Osteoblast (primary cell): ENCODE data around the gene FMC1. TPM values are rescaled to one million over a fixed set of nuclear protein-coding genes. Genes with fewer than 3 reads are reported as not detected.

Source experiments
- DNase-seq: peaks from one replicate; pipeline ENCODE4 v3.0.0; 2011; ENCODE audit warnings: low spot score, mixed read lengths; ENCODE audit not compliant: insufficient read length; ENCODE audit errors: missing footprints
- H2AFZ ChIP-seq: 2 replicates; pipeline ENCODE4 v1.6.0; 2011; ENCODE audit warnings: mild to moderate bottlenecking, low read length
- H3K27ac ChIP-seq: 2 replicates; pipeline ENCODE4 v1.5.1; 2011; ENCODE audit warnings: mild to moderate bottlenecking, low read depth, low read length, moderate library complexity
- H3K27me3 ChIP-seq: 2 replicates; pipeline ENCODE4 v1.6.0; 2012; ENCODE audit warnings: mild to moderate bottlenecking, control low read depth, inconsistent platforms, low read length, moderate library complexity; ENCODE audit not compliant: insufficient read depth
- H3K36me3 ChIP-seq: 2 replicates; pipeline ENCODE4 v1.5.1; 2011; ENCODE audit warnings: mild to moderate bottlenecking, low read length, control low read depth, moderate library complexity; ENCODE audit not compliant: insufficient read depth
- H3K4me1 ChIP-seq: 2 replicates; pipeline ENCODE4 v1.5.1; 2011; ENCODE audit warnings: mild to moderate bottlenecking, low read length, control low read depth, moderate library complexity; ENCODE audit not compliant: insufficient read depth
- H3K4me2 ChIP-seq: 2 replicates; pipeline ENCODE4 v1.6.0; 2011; ENCODE audit warnings: mild to moderate bottlenecking, low read length; ENCODE audit not compliant: insufficient read depth
- H3K4me3 ChIP-seq: fragments of 200-600 bp; sonication (generic); 3 replicates; pipeline ENCODE4 v1.5.1; 2012; ENCODE audit warnings: mild to moderate bottlenecking, low read length, inconsistent platforms; ENCODE audit not compliant: insufficient read depth
- H3K79me2 ChIP-seq: 2 replicates; pipeline ENCODE4 v1.6.0; 2012; ENCODE audit warnings: mild to moderate bottlenecking, low read length, control low read depth, inconsistent platforms; ENCODE audit not compliant: insufficient read depth
- H3K9me3 ChIP-seq: 2 replicates; pipeline ENCODE4 v1.5.1; 2011; ENCODE audit warnings: low read depth, low read length, control low read depth
- H4K20me1 ChIP-seq: 2 replicates; pipeline ENCODE4 v1.6.0; 2012; ENCODE audit warnings: mild to moderate bottlenecking, low read length, control low read depth; ENCODE audit not compliant: insufficient read depth
- CTCF ChIP-seq: IDR thresholded peaks from 2 replicates; pipeline ENCODE4 v1.5.1; 2011; ENCODE audit warnings: mild to moderate bottlenecking, low read depth, low read length, moderate library complexity; ENCODE audit errors: extremely low read depth
- total RNA-seq: library from RNA; depleted of rRNA; stranded (reverse); fragments of >200 nt; gene quantifications from 2 replicates; pipeline ENCODE4 v1.2.3, GENCODE V29; 2012

FMC1 gene
- total RNA-seq, 1 donor, result 9.0 TPM

- Histone ChIP-seq H3K4me3 (peak within 1 kb of the TSS; percentile 97), H2AFZ (peak within 1 kb of the TSS; percentile 98), H3K9me3 (no peaks in the 10 kb centered on the region), H3K27ac (peak within 1 kb of the TSS; percentile 97), H3K4me2 (peak within 1 kb of the TSS; percentile 86), H3K4me1 (peaks cover 27% of the 10 kb centered on the region), H3K27me3 (no peaks in the 10 kb centered on the region), H3K36me3 (peaks cover 5% of the 10 kb centered on the region), H3K79me2 (peaks cover 48% of the 10 kb centered on the region), H4K20me1 (peaks cover 35% of the 10 kb centered on the region)
- TF ChIP-seq CTCF, result no peak
- DNase-seq, result peak; percentile 97
Measured at GRCh38 chr7:139359366-139360209, 18.5 kb downstream of the FMC1 start, which contains the start of gene LUC7L2. TSS of gene LUC7L2 (plus strand) at chr7:139359894. CDS start at chr7:139360262, 368 bp downstream.

- peaks cover 5% of the 10 kb centered on the region for H3K36me3 ChIP-seq
- no peaks in the 10 kb centered on the region for H3K27me3 ChIP-seq
- H3K27ac ChIP-seq, result peak overlapping the region; percentile 97
- DNase-seq, result peak; percentile 98
- peaks cover 39% of the 10 kb centered on the region for H4K20me1 ChIP-seq
- peaks cover 27% of the 10 kb centered on the region for H3K4me1 ChIP-seq
- peak overlapping the region; percentile 92 for H2AFZ ChIP-seq
- H3K4me3 ChIP-seq, result peak overlapping the region; percentile 97
- TF ChIP-seq CTCF, result no peak
- H3K4me2 ChIP-seq, result peak overlapping the region; percentile 86
- no peaks in the 10 kb centered on the region for H3K9me3 ChIP-seq
- peaks cover 56% of the 10 kb centered on the region for H3K79me2 ChIP-seq
Measured at GRCh38 chr7:139360210-139360947, 19.2 kb downstream of the FMC1 start.

GRCh38 chr7:139360948-139361307 lies 19.8 kb downstream of the FMC1 start:
- peaks cover 61% of the 10 kb centered on the region for H3K79me2 ChIP-seq
- peak overlapping the region; percentile 97 for H3K27ac ChIP-seq
- peak overlapping the region; percentile 97 for H3K4me3 ChIP-seq
- H2AFZ ChIP-seq, result peak overlapping the region; percentile 88
- peaks cover 44% of the 10 kb centered on the region for H4K20me1 ChIP-seq
- peaks cover 29% of the 10 kb centered on the region for H3K4me1 ChIP-seq
- H3K9me3 ChIP-seq, result no peaks in the 10 kb centered on the region
- H3K36me3 ChIP-seq, result peaks cover 5% of the 10 kb centered on the region
- no peak for DNase-seq
- H3K27me3 ChIP-seq, result no peaks in the 10 kb centered on the region
- no peak for TF ChIP-seq CTCF
- H3K4me2 ChIP-seq, result peak overlapping the region; percentile 86

GRCh38 chr7:139361523-139361922 lies 20.4 kb downstream of the FMC1 start:
- Histone ChIP-seq H2AFZ (no peak overlapping the region), H3K9me3 (no peaks in the 10 kb centered on the region), H3K27ac (peak overlapping the region; percentile 97), H3K27me3 (no peaks in the 10 kb centered on the region), H3K36me3 (peaks cover 5% of the 10 kb centered on the region), H3K79me2 (peaks cover 67% of the 10 kb centered on the region), H3K4me1 (peaks cover 29% of the 10 kb centered on the region), H4K20me1 (peaks cover 49% of the 10 kb centered on the region), H3K4me2 (peak overlapping the region; percentile 86), H3K4me3 (peak overlapping the region; percentile 97)
- TF ChIP-seq CTCF, result no peak
- DNase-seq, result no peak
